Astrocyte (in vitro differentiated cells and primary cell): ENCODE results near the gene SAMD4A. TPM values are rescaled to one million over a fixed set of nuclear protein-coding genes. Genes with fewer than 3 reads are reported as not detected.

Source experiments
- DNase-seq: peaks from one replicate; pipeline ENCODE4 v3.0.0-alpha.2; 2010; ENCODE audit warnings: low read depth
- FAIRE-seq: peaks from 2 replicates; lab custom pipeline; 2011; peaks lifted over from hg19 to GRCh38; lab: Jason Lieb, UNC
- H2AFZ ChIP-seq: 2 replicates; pipeline ENCODE4 v1.6.0; 2012; ENCODE audit warnings: low read depth, low read length, inconsistent platforms
- H3K27ac ChIP-seq: 2 replicates; pipeline ENCODE4 v1.5.1; 2011; ENCODE audit warnings: low read depth, low read length, inconsistent platforms
- H3K27me3 ChIP-seq: 2 replicates; pipeline ENCODE4 v1.6.0; 2011; ENCODE audit warnings: low read length, inconsistent platforms; ENCODE audit not compliant: insufficient read depth
- H3K36me3 ChIP-seq: 2 replicates; pipeline ENCODE4 v1.5.1; 2011; ENCODE audit warnings: low read length, inconsistent platforms; ENCODE audit not compliant: insufficient read depth
- H3K4me1 ChIP-seq: 2 replicates; pipeline ENCODE4 v1.5.1; 2011; ENCODE audit warnings: low read length, inconsistent platforms; ENCODE audit not compliant: insufficient read depth
- H3K4me2 ChIP-seq: 2 replicates; pipeline ENCODE4 v1.6.0; 2012; ENCODE audit warnings: low read length, inconsistent platforms
- H3K4me3 ChIP-seq: 2 replicates; pipeline ENCODE4 v1.5.1; 2011; ENCODE audit warnings: low read depth, mild to moderate bottlenecking, low read length, inconsistent platforms; ENCODE audit not compliant: insufficient read depth
- H3K79me2 ChIP-seq: 2 replicates; pipeline ENCODE4 v1.6.0; 2012; ENCODE audit warnings: mild to moderate bottlenecking, low read length, inconsistent platforms; ENCODE audit not compliant: insufficient read depth
- H3K9ac ChIP-seq: 2 replicates; pipeline ENCODE4 v1.6.0; 2012; ENCODE audit warnings: mild to moderate bottlenecking, low read length, inconsistent platforms
- H3K9me3 ChIP-seq: 2 replicates; pipeline ENCODE4 v1.5.1; 2012; ENCODE audit warnings: low read depth, mild to moderate bottlenecking, low read length, inconsistent platforms; ENCODE audit not compliant: insufficient read depth
- H4K20me1 ChIP-seq: 2 replicates; pipeline ENCODE4 v1.6.0; 2012; ENCODE audit warnings: low read length, inconsistent platforms; ENCODE audit not compliant: insufficient read depth
- H3K27ac Mint-ChIP-seq: one replicate; pipeline ENCODE4 v1.8.0; 2021; ENCODE audit warnings: mild to moderate bottlenecking, mixed read lengths; ENCODE audit not compliant: unreplicated experiment
- H3K27me3 Mint-ChIP-seq: one replicate; pipeline ENCODE4 v1.8.0; 2021; ENCODE audit warnings: low read depth, mixed read lengths; ENCODE audit not compliant: unreplicated experiment
- H3K36me3 Mint-ChIP-seq: one replicate; pipeline ENCODE4 v1.8.0; 2021; ENCODE audit warnings: low read depth, mixed read lengths; ENCODE audit not compliant: unreplicated experiment
- H3K4me1 Mint-ChIP-seq: one replicate; pipeline ENCODE4 v1.8.0; 2021; ENCODE audit warnings: low read depth, mixed read lengths; ENCODE audit not compliant: unreplicated experiment
- H3K4me3 Mint-ChIP-seq: one replicate; pipeline ENCODE4 v1.8.0; 2021; ENCODE audit warnings: mild to moderate bottlenecking, moderate library complexity, mixed read lengths; ENCODE audit not compliant: unreplicated experiment
- H3K9me3 Mint-ChIP-seq: one replicate; pipeline ENCODE4 v1.8.0; 2021; ENCODE audit warnings: mild to moderate bottlenecking, mixed read lengths; ENCODE audit not compliant: unreplicated experiment
- CTCF ChIP-seq: IDR thresholded peaks from 2 replicates; pipeline ENCODE4 v1.5.1; 2011; ENCODE audit warnings: low read depth, mild to moderate bottlenecking, inconsistent platforms, low read length, moderate library complexity; ENCODE audit not compliant: insufficient read depth
- EZH2 ChIP-seq: IDR thresholded peaks from 2 replicates; pipeline ENCODE4 v1.6.1; 2012; ENCODE audit warnings: mild to moderate bottlenecking, low read length, inconsistent platforms; ENCODE audit not compliant: insufficient read depth
- total RNA-seq: library from RNA; stranded (reverse); gene quantifications from 2 replicates; pipeline ENCODE4 v1.2.1, GENCODE V29; 2021

SAMD4A gene
- total RNA-seq, 1 donor from 2014 or later, result 68.2 TPM

GRCh38 chr14:54815016-54815415 is 248.1 kb downstream of the SAMD4A start:
- Mint-ChIP-seq H3K36me3 (peaks cover 2% of the 10 kb centered on the region), H3K27me3 (peaks cover 23% of the 10 kb centered on the region), H3K9me3 (peaks cover 6% of the 10 kb centered on the region), H3K4me3 (no peak overlapping the region), H3K27ac (no peak overlapping the region), H3K4me1 (peaks cover 8% of the 10 kb centered on the region)
- Histone ChIP-seq H3K79me2 (no peaks in the 10 kb centered on the region), H3K9ac (no peak overlapping the region), H4K20me1 (no peaks in the 10 kb centered on the region), H3K27ac (no peak overlapping the region), H3K4me2 (no peak overlapping the region), H3K9me3 (no peaks in the 10 kb centered on the region), H3K36me3 (no peaks in the 10 kb centered on the region), H2AFZ (no peak overlapping the region), H3K4me3 (no peak overlapping the region), H3K27me3 (peaks cover 6% of the 10 kb centered on the region), H3K4me1 (peaks cover 8% of the 10 kb centered on the region)
- DNase-seq (peak; percentile 53), FAIRE-seq (no peak)
- no peak for TF ChIP-seq CTCF
- TF ChIP-seq EZH2, result no peak

- no peak overlapping the region for H2AFZ ChIP-seq
- peaks cover 8% of the 10 kb centered on the region for H3K4me1 Mint-ChIP-seq
Observed at GRCh38 chr14:54815515-54815914, 248.6 kb downstream of the SAMD4A start.

More at GRCh38 chr14:54815515-54815914, 248.6 kb downstream of the SAMD4A start:
- Mint-ChIP-seq H3K27me3 (peaks cover 28% of the 10 kb centered on the region), H3K27ac (no peak overlapping the region), H3K4me3 (no peak overlapping the region), H3K36me3 (peaks cover 2% of the 10 kb centered on the region), H3K9me3 (peaks cover 6% of the 10 kb centered on the region)
- Histone ChIP-seq H3K9me3 (no peaks in the 10 kb centered on the region), H4K20me1 (no peaks in the 10 kb centered on the region), H3K4me3 (no peak overlapping the region), H3K9ac (no peak overlapping the region), H3K36me3 (no peaks in the 10 kb centered on the region), H3K4me1 (peaks cover 8% of the 10 kb centered on the region), H3K79me2 (no peaks in the 10 kb centered on the region), H3K4me2 (no peak overlapping the region), H3K27ac (no peak overlapping the region), H3K27me3 (peaks cover 8% of the 10 kb centered on the region)
- FAIRE-seq (no peak), DNase-seq (no peak)
- no peak for TF ChIP-seq CTCF
- no peak for TF ChIP-seq EZH2
